ENCODE results near the gene ABCA3. TPM values are rescaled to one million over a fixed set of nuclear protein-coding genes. Genes with fewer than 3 reads are reported as not detected.

The ABCA3 gene
- total and polyA plus RNA-seq, 9 donors, result 2.0 to 11.3 (median 6.9) TPM

DNA sequence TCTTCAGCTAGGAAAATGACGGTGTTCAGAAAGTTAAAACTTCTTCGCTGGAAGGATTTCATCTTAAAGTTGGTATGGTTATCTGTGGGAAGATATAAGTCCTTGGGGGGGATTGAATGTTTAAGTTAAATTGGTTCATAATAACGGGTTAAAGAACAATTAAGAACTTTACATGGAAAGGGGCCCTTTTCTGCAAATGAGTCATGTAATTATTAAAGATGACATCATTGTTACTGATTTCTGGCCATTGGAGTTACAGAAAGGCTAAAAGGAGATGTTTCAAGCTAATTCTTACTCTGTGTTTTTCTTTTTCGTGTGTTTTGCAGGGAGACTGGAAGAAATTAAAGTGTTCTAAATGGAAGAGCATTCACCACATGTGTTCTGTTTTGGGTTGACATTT lies 20.6 kb upstream of the ABCA3 start:
- Histone ChIP-seq H3K27ac (no peak overlapping the region), H3K9me3 (no peaks in the 10 kb centered on the region), H3K36me3 (no peaks in the 10 kb centered on the region), H3K27me3 (no peaks in the 10 kb centered on the region), H3K4me3 (no peak overlapping the region), H3K4me1 (ENCODE audit: insufficient read depth) (peaks cover 2% of the 10 kb centered on the region)
- 69 to 75% (median 70%) methylated on average over 4 of the region's 4 CpGs for WGBS, 3 donors
- intact Hi-C loops (cut with DNase I), result no loop called here
- no peak for DNase-seq
- TF ChIP-seq POLR2A (IDR thresholded peaks at IDR 0.05), result no peak
- no peak for TF ChIP-seq EP300 (IDR thresholded peaks at IDR 0.05)
- TF ChIP-seq, protein P1, sequence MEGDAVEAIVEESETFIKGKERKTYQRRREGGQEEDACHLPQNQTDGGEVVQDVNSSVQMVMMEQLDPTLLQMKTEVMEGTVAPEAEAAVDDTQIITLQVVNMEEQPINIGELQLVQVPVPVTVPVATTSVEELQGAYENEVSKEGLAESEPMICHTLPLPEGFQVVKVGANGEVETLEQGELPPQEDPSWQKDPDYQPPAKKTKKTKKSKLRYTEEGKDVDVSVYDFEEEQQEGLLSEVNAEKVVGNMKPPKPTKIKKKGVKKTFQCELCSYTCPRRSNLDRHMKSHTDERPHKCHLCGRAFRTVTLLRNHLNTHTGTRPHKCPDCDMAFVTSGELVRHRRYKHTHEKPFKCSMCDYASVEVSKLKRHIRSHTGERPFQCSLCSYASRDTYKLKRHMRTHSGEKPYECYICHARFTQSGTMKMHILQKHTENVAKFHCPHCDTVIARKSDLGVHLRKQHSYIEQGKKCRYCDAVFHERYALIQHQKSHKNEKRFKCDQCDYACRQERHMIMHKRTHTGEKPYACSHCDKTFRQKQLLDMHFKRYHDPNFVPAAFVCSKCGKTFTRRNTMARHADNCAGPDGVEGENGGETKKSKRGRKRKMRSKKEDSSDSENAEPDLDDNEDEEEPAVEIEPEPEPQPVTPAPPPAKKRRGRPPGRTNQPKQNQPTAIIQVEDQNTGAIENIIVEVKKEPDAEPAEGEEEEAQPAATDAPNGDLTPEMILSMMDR (IDR thresholded peaks at IDR 0.05), result no peak

DNA sequence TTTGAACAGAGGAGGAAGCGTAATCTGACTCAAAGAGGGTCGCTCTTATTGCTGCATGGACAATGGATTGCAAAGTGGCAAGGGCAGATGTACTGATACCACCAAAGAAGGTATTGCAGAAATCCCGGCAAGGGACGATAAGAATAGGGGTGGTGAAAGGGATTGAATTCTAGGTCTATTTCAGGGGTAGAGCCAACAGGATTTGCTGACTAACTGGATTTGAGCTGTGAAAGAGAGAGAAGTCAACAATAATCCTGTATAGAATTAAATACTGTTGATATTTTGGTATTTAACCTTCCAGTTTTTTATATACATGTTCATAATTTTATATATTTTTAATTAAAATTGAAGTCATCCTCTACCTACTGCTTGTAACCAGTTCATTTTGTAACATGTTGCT lies 19.4 kb upstream of the ABCA3 start:
- DNase-seq, result no peak
- H3K4me3 ChIP-seq, result no peak overlapping the region
- H3K4me1 ChIP-seq (ENCODE audit: insufficient read depth), result peaks cover 2% of the 10 kb centered on the region
- no peak for TF ChIP-seq POLR2A (IDR thresholded peaks at IDR 0.05)
- TF ChIP-seq EP300 (IDR thresholded peaks at IDR 0.05), result no peak
- TF ChIP-seq, protein P1 (IDR thresholded peaks at IDR 0.05), result no peak
- intact Hi-C loops (cut with DNase I), result no loop called here
- no peaks in the 10 kb centered on the region for H3K9me3 ChIP-seq
- WGBS, 3 donors, result 94 to 98% (median 95%) methylated on average over 4 of the region's 4 CpGs
- no peak overlapping the region for H3K27ac ChIP-seq
- no peaks in the 10 kb centered on the region for H3K36me3 ChIP-seq
- no peaks in the 10 kb centered on the region for H3K27me3 ChIP-seq

DNA sequence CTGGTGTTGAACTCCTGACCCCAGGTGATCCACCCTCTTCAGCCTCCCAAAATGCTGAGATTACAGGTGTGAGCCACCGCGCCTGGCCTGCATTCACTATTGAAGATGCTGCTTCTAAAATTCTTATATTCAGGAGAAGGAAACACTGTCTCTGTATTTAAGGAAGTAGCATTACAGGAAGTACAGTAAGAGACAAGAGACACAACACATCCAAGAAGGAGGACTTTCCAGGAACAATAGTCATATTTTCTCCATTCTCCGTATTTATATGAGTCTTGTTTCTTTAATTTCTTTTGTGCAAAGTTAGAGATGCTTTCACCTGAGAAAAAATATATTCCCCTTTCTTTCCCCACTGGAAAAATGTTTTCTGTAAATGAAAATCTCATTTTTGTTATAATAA lies 18.3 kb upstream of the ABCA3 start:
- 97 to 98% (median 97%) methylated on average over 3 of the region's 3 CpGs for WGBS, 3 donors
- intact Hi-C loops (cut with DNase I), result no loop called here
- TF ChIP-seq EP300 (IDR thresholded peaks at IDR 0.05) (no peak), POLR2A (IDR thresholded peaks at IDR 0.05) (no peak)
- TF ChIP-seq, protein P1 (IDR thresholded peaks at IDR 0.05), result no peak

DNA sequence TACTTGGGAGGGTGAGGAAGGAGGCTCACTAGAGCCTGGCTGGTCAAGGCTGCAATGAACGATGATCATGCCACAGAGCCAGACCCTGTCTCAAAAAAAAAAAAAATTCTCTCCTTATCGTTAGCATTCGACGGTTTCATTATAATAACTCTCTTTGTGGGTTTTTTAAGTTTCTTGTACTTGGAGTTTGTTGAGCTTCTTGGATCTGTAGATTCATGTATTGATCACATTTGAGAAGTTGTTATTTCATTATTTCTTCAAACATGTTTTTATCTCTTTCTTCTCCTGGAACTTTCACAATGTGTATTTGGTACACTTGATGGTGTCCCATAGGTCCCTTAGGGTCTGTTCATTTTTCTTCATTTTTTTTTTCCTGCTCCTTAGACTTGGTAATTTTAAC lies 16.8 kb upstream of the ABCA3 start:
- Histone ChIP-seq H3K36me3 (no peaks in the 10 kb centered on the region), H3K4me3 (no peak overlapping the region), H3K27me3 (no peaks in the 10 kb centered on the region), H3K9me3 (no peaks in the 10 kb centered on the region), H3K4me1 (ENCODE audit: insufficient read depth) (no peaks in the 10 kb centered on the region), H3K27ac (no peak overlapping the region)
- DNase-seq, result no peak
- 95 to 99% (median 95%) methylated on average over 4 of the region's 4 CpGs for WGBS, 3 donors
- intact Hi-C loops (cut with DNase I), result no loop called here
- TF ChIP-seq, protein P1 (IDR thresholded peaks at IDR 0.05), result no peak
- TF ChIP-seq POLR2A (IDR thresholded peaks at IDR 0.05) (no peak), EP300 (IDR thresholded peaks at IDR 0.05) (no peak)

More for the DNA sequence above, 18.3 kb upstream of the ABCA3 start:
- no peaks in the 10 kb centered on the region for H3K9me3 ChIP-seq
- H3K4me3 ChIP-seq, result no peak overlapping the region
- no peaks in the 10 kb centered on the region for H3K36me3 ChIP-seq
- no peak overlapping the region for H3K27ac ChIP-seq
- no peaks in the 10 kb centered on the region for H3K27me3 ChIP-seq
- no peak for DNase-seq
- H3K4me1 ChIP-seq (ENCODE audit: insufficient read depth), result no peaks in the 10 kb centered on the region
